Activated CD4-positive, alpha-beta memory T cell treated with anti-CD3 and anti-CD28 coated beads, Interleukin-2, amount 10 ng/mL, durations not matched to agents 7 days and 5 days (primary cell): ENCODE data around the gene GATAD2A. TPM values are rescaled to one million over a fixed set of nuclear protein-coding genes. Genes with fewer than 3 reads are reported as not detected.

ENCODE experiments used
- CTCF ChIA-PET: fragments of 350-600 bp; sonication (Branson Sonifier 250); formaldehyde crosslinking; loops from one replicate; lab custom pipeline; 2021; ENCODE audit warnings: antibody characterized with exemption, inconsistent platforms; lab: Charles Lee
- POLR2A ChIA-PET: fragments of 350-600 bp; sonication (Branson Sonifier 250); formaldehyde crosslinking; loops from one replicate; lab custom pipeline; 2021; ENCODE audit warnings: antibody characterized with exemption; lab: Charles Lee
- DNase-seq: peaks from one replicate; pipeline ENCODE4 v3.0.0-alpha.2; 2020
- H3K27ac Mint-ChIP-seq: one replicate; pipeline ENCODE4 v1.8.0; 2021; ENCODE audit warnings: mild to moderate bottlenecking, mixed read lengths
- H3K27me3 Mint-ChIP-seq: one replicate; pipeline ENCODE4 v1.8.0; 2021; ENCODE audit warnings: mixed read lengths
- H3K36me3 Mint-ChIP-seq: one replicate; pipeline ENCODE4 v1.8.0; 2021; ENCODE audit warnings: low read depth, mixed read lengths
- H3K4me1 Mint-ChIP-seq: one replicate; pipeline ENCODE4 v1.8.0; 2021; ENCODE audit warnings: mixed read lengths
- H3K4me3 Mint-ChIP-seq: one replicate; pipeline ENCODE4 v1.8.0; 2021; ENCODE audit warnings: mild to moderate bottlenecking, mixed read lengths
- H3K9me3 Mint-ChIP-seq: one replicate; pipeline ENCODE4 v1.8.0; 2021; ENCODE audit warnings: mixed read lengths
- total RNA-seq, 2 experiments: library from RNA; stranded (reverse); gene quantifications; one replicate each; pipeline ENCODE4 v1.2.3, GENCODE V29; 2021

GATAD2A gene
- total RNA-seq, 2 experiments from 2014 or later, result 109 to 113 TPM

DNA sequence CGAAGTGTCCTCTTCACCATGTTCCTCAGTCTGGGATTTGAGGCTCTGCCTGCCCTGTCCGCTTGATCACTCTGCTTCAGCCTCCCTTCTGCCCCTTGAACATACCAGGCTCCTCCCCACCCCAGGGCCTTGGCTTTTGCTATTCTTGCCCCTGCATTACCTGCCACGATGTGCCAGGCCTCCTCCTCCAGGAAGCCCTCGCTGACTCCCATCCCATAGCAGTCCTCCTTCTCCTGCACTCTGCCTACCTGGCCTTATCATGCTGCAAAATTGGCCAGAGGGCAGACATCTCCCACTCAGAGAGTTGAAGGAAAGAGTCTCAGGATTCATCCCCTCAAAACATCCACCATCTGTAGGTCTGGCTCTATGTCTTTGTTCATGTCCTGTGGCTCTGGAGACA is 125.4 kb downstream of the GATAD2A start:
- Mint-ChIP-seq H3K27me3 (no peaks in the 10 kb centered on the region), H3K9me3 (no peaks in the 10 kb centered on the region), H3K4me1 (peaks cover 7% of the 10 kb centered on the region), H3K27ac (no peak overlapping the region), H3K4me3 (no peak overlapping the region), H3K36me3 (peaks cover 23% of the 10 kb centered on the region)
- no peak for DNase-seq
- ChIA-PET CTCF (interaction anchor here (0.7 to 3.2 kb wide), 13 partner anchors 15 to 341 kb away, joined by 3 to 34 read pairs (median 7); partner anchors contain the start of genes GMIP, NDUFA13 and TSSK6), POLR2A (interaction anchor here (1.0 to 2.8 kb wide), 6 partner anchors 15 to 132 kb away, joined by 3 to 22 read pairs (median 8); partner anchors contain the start of genes ATP13A1, GMIP, NDUFA13 and TSSK6)

DNA sequence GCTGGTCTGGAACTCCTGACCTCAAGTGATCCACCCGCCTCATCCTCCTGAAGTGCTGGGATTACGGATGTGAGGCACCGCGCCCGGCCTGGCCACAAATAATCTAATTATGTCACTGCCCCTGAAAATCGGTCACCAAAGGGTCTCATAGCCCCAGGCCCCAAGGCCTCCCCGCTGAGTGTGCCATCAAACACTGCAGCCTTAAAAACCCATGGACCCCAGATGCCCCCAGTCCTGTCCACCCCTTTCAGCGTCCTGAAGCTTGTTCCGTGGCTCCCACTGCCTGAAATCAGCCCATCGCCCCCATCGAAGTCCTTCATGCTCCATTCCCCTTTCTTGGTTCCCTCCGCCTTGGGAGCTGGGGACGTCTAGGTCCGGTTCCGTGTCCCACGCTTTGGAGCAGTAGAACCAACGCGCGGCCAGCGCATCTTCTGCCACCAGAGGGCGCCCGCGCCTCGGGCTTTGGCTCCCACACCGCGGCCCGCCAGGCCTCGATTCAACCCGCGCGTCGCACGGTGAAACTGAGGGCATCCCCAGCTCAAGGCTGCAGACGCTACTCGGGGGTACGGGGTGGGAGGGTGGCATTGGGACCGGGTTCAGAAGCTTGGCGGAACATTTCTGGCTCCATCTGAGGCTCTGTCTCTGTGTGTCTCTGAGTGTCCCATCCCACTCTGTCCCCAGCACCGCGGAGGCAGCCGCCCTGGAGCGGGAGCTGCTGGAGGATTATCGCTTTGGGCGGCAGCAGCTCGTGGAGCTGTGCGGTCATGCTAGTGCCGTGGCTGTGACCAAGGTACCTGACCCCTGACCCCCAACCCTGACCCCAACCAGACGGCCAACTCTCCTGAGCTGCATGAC is 126.7 kb downstream of the GATAD2A start:
- H3K4me1 Mint-ChIP-seq, result peaks cover 9% of the 10 kb centered on the region
- ChIA-PET POLR2A (interaction anchor here (0.6 to 2.8 kb wide), 18 partner anchors 15 to 137 kb away, joined by 3 to 22 read pairs (median 4); partner anchors contain the start of genes ATP13A1, GMIP, NDUFA13 and PBX4), CTCF (interaction anchor here (0.5 to 3.2 kb wide), 35 partner anchors 9 to 427 kb away, joined by 3 to 34 read pairs (median 3); partner anchors contain the start of genes GMIP, NDUFA13, TSSK6 and ZNF101)
- no peak overlapping the region for H3K27ac Mint-ChIP-seq
- peak; percentile 86 for DNase-seq
- H3K36me3 Mint-ChIP-seq, result peaks cover 15% of the 10 kb centered on the region
- H3K27me3 Mint-ChIP-seq, result peaks cover 3% of the 10 kb centered on the region
- H3K4me3 Mint-ChIP-seq, result no peak overlapping the region
- H3K9me3 Mint-ChIP-seq, result no peaks in the 10 kb centered on the region

DNA sequence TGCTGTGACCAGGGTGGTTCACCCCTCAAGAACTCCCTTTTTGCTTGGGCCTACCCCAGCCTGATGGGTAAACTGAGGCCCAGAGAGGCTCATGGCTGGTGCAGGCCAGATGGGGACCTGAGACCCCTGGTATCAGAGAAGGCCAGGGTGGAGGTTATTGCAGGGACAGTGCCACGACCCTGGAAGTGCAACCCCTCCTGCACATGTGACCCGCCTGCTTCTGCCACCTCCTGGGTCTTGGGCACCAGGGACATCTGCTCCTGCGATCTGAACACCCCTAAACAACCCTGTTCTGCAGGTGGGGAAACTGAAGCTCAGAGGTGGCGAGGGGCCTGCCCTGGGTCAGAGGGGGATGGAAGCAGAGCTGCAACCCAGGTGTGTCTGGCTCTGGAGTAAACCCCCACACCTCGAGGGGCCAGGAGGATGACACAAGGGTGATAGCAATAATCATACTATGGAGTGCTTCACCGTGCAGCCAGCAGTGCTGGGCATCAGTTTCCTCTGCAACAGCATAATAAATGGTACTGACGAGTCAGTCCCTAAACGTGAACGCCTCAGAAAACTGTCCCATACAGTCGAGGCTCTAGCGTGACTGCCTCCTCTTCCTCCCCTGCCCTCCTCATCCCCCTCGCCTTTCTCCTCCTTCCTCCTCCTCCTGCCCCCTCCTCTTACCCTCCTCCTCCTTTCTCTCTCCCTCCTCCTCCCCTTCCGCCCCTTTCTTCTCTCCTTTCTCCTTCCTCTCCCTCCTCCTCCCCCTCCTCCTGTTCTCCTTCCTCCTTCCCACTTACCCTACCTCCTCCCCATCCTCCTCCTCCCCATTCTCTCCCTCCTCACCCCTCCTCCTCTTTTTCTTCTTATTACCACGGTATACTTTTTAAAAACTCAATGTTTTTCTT is 127.6 kb downstream of the GATAD2A start:
- H3K4me3 Mint-ChIP-seq, result no peak overlapping the region
- ChIA-PET POLR2A (interaction anchor here (0.6 to 2.8 kb wide), 17 partner anchors 14 to 304 kb away, joined by 3 to 22 read pairs (median 4); partner anchors contain the start of genes ATP13A1, GMIP, NDUFA13 and TSSK6), CTCF (interaction anchor here (0.5 to 3.2 kb wide), 27 partner anchors 8 to 426 kb away, joined by 3 to 34 read pairs (median 4); partner anchors contain the start of genes GMIP, NDUFA13, TSSK6 and ZNF101)
- DNase-seq, result no peak
- H3K4me1 Mint-ChIP-seq, result peaks cover 14% of the 10 kb centered on the region
- H3K27me3 Mint-ChIP-seq, result peaks cover 8% of the 10 kb centered on the region
- peaks cover 12% of the 10 kb centered on the region for H3K36me3 Mint-ChIP-seq
- H3K9me3 Mint-ChIP-seq, result no peaks in the 10 kb centered on the region
- no peak overlapping the region for H3K27ac Mint-ChIP-seq

DNA sequence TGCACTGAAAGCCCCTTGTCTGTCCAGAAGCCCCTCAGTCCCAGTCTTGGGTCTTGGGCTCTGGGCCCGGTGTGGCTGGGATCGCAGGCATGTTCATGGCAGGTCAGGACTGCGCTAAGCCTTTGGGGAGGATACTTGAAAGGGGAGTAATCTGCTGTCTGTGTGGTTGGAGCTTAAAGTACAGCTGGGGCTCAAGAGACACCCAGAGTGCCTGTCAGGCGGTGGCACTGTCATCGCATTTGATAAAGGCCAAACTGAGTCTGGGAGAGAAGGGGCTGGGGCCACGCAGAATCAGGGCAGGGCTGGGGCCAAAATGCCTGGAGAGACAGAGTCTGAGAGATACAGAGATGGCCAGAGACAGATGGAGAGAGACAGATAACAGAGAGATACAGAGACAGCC is 128.4 kb downstream of the GATAD2A start:
- H3K27me3 Mint-ChIP-seq, result peaks cover 13% of the 10 kb centered on the region
- H3K4me3 Mint-ChIP-seq, result no peak overlapping the region
- no peak overlapping the region for H3K27ac Mint-ChIP-seq
- DNase-seq, result no peak
- ChIA-PET CTCF (interaction anchor here (3.0 kb wide), 1 partner anchor 57 kb away, joined by 11 read pairs; no protein-coding TSS in a partner anchor), POLR2A (interaction anchor here (0.6 to 2.8 kb wide), 3 partner anchors 110 to 304 kb away, joined by 3 to 19 read pairs (median 3); partner anchors contain the start of genes ATP13A1 and GMIP)
- peaks cover 11% of the 10 kb centered on the region for H3K36me3 Mint-ChIP-seq
- peaks cover 19% of the 10 kb centered on the region for H3K4me1 Mint-ChIP-seq
- no peaks in the 10 kb centered on the region for H3K9me3 Mint-ChIP-seq

DNA sequence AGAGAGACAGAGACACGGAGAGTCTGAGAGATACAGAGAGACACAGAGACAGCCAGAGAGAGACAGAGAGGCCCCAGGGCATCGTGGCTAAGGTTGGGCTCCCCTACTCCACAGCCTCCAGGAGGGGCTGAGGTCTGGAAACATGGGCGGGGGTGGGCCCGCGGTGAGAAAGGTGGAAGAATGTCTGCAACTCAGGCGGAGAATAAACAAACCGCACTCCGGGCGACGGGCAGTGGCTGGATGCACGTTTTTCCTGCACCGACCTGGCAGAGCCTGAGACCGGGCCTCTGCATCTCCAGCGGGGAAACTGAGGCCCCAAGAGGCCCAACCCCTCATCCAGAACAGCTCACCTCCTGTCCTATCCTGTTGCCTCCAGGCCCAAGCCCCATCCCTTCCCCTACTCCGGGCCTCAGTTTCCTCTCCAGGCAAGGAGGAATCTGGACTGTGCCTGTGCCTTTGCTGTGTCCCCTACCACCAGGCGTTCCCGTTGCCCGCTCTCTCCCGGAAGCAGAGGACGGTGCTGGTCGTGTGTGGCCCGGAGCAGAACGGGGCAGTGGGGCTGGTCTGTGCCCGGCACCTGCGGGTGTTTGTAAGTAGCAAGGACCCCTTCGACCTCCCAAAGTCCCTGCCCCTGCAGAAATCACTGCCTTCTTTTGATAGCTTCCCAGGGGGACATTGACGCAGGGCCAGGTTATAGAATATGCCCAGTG is 129.2 kb downstream of the GATAD2A start:
- Mint-ChIP-seq H3K27ac (no peak overlapping the region), H3K4me3 (no peak overlapping the region), H3K9me3 (no peaks in the 10 kb centered on the region), H3K27me3 (peaks cover 18% of the 10 kb centered on the region), H3K36me3 (peaks cover 8% of the 10 kb centered on the region), H3K4me1 (peaks cover 21% of the 10 kb centered on the region)
- DNase-seq, result no peak
- ChIA-PET CTCF (interaction anchor here (1.1 to 1.2 kb wide), 2 partner anchors 19 to 109 kb away, joined by 4 to 5 read pairs; partner anchors contain the start of gene GMIP), POLR2A (interaction anchor here (0.8 to 1.0 kb wide), 2 partner anchors 85 to 109 kb away, joined by 3 read pairs; partner anchors contain the start of gene GMIP)

DNA sequence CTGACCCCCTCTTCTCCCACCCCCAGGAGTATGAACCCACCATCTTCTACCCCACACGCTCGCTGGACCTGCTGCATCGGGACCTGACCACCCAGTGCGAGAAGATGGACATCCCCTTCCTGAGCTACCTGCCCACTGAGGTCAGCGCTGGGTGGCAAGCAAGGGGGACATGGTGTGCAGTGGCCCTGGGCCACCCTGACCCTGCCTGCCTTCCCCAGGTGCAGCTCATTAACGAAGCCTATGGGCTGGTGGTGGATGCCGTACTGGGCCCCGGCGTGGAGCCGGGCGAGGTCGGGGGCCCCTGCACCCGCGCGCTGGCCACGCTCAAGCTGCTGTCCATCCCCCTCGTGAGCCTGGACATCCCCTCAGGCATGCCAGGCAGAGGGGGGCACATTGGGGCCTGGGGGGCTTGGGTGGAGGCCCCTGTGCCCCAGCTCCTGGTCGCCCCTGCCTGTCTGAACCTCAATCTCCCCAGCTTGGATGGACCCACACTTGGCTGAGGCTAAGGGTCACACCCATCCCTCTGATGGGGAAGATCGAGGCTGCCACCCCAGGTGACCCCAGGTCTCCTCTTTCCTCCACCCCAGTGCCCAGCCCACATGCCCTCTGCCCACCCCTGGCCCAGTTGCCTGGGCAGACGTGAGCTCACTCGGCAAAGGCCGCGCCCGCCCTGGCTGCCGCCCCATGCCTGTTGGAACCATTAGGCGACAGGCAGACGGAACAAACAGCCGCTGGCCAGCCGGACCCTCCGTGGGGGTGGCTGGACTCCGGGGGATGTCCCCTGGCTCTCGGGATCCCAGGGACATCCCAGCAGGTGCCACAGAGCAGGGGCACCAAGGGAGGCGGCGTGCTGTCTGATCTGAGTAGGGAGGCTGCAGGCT is 130.1 kb downstream of the GATAD2A start:
- Mint-ChIP-seq H3K27ac (peak overlapping the region; percentile 40), H3K36me3 (peaks cover 8% of the 10 kb centered on the region)
- POLR2A ChIA-PET, result interaction anchor here (0.8 to 1.0 kb wide), 2 partner anchors 84 to 108 kb away, joined by 3 read pairs; partner anchors contain the start of gene GMIP

DNA sequence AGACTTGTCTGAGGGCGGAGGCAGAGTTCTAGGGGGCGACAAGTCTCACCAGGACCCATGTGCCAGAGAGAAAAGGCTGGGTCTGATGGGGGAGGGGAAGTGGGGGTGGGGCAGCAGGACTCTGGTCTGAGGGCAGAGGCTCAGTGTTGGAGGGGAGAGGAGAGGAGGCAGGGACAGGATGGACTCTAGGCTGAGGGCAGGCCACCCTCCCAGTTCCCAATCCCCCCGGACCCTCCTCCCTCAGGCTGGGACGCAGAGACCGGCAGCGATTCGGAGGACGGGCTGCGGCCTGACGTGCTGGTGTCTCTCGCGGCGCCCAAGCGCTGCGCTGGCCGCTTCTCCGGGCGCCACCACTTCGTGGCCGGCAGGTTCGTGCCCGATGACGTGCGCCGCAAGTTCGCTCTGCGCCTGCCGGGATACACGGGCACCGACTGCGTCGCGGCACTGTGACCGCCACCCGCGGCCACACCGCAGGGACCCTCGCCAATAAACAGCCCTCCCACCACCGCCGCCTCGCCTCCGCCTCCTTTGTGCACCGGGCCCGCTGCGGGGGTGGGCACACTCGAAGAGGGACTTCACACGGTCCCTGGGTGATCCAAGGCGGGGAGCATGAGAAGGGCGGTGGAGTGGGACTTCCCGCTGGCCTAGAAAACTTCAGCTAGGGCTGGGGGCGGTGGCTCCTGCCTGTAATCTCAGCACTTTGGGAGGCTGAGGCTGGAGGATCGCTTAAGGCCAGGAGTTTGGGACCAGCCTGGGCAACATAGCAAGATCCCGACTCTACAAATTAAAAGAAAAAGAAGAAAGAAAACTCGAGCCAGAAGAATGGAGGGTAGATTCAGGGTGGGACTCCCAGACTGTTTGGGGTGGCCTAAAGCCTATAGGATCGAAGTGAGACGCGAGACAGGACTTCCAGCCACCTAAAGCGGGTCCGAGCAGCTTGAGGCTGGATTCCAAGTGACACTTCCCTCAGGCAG is 131.9 kb downstream of the GATAD2A start:
- Mint-ChIP-seq H3K4me1 (peaks cover 29% of the 10 kb centered on the region), H3K4me3 (no peak overlapping the region), H3K27me3 (peaks cover 22% of the 10 kb centered on the region), H3K27ac (no peak overlapping the region), H3K36me3 (peaks cover 4% of the 10 kb centered on the region), H3K9me3 (no peaks in the 10 kb centered on the region)
- ChIA-PET CTCF (interaction anchor here (1.3 kb wide), 1 partner anchor 107 kb away, joined by 4 read pairs; the partner anchor contains the start of gene GMIP), POLR2A (no interaction called here)
- DNase-seq, result no peak

More for the DNA sequence above, 130.1 kb downstream of the GATAD2A start:
- CTCF ChIA-PET, result interaction anchor here (1.1 to 1.2 kb wide), 2 partner anchors 18 to 108 kb away, joined by 4 to 5 read pairs; partner anchors contain the start of gene GMIP
- Mint-ChIP-seq H3K4me3 (no peak overlapping the region), H3K4me1 (peaks cover 22% of the 10 kb centered on the region), H3K9me3 (no peaks in the 10 kb centered on the region), H3K27me3 (peaks cover 19% of the 10 kb centered on the region)
- no peak for DNase-seq

DNA sequence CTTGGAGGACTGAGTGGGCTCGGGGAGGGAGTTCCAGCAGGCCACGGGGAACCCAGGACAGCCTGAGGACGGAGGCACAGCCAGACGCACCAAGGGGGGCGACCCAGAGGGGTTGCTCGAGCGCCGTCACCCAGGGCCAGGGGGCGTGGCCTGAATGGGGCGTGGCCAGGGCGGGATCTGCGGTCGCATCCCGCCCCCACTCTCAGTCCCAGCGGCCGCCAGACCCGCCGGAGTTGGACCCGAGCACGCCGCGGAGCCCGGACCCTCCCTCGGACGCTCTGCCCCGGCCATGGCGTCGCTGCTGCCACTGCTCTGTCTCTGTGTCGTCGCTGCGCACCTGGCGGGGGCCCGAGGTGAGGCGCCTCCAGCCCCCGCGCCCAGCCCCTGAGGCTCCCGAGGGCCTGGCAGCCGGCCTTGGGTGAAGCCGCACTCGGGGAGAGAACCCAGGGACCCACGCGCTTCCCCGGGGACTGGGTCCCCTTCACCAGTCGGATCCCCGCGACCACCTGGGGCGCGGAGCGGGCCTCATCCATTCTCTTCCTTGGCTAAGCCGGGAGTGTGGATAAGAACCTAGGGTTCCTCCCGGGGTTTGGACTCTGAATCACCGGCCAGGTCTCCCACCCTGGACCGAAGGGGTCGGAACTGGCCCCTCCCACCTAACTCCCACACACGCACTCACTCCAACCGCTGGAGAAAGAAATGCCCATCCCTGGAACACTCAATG is 132.7 kb downstream of the GATAD2A start, which contains the start of gene CILP2:
Gene CILP2, plus strand, starts transcription at position 205 of the 724 bp plus-strand sequence. Its CDS starts 85 bp downstream, at position 290.
- ChIA-PET POLR2A (interaction anchor here (0.9 to 1.4 kb wide), 2 partner anchors 10 to 91 kb away, joined by 3 read pairs; no protein-coding TSS in a partner anchor), CTCF (interaction anchor here (1.2 to 1.3 kb wide), 2 partner anchors 16 to 106 kb away, joined by 4 to 8 read pairs; partner anchors contain the start of gene GMIP)
- peaks cover 4% of the 10 kb centered on the region for H3K36me3 Mint-ChIP-seq
- DNase-seq, result no peak
- no peak within 1 kb of the TSS for H3K4me3 Mint-ChIP-seq
- peaks cover 27% of the 10 kb centered on the region for H3K4me1 Mint-ChIP-seq
- H3K27ac Mint-ChIP-seq, result no peak within 1 kb of the TSS
- H3K9me3 Mint-ChIP-seq, result no peaks in the 10 kb centered on the region
- peaks cover 22% of the 10 kb centered on the region for H3K27me3 Mint-ChIP-seq

DNA sequence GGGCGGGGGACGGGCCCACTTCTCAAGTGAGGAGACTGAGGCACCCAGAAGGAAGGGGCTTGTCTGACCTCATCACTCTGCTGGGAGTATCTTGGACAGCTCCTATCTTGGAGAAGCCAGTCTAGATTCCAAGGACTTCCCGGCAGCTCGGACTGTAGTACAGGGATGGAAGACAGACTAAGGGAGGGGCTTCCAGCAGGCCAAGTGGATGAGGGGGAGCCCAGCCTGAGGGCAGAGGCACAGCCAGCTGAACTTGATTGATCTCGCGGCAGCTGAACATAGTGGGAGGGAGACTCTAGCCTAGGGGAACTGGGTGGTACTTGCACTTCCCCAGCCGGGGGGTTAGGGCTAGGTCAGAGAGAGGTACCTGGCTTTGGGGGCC is 133.3 kb downstream of the GATAD2A start:
- peaks cover 4% of the 10 kb centered on the region for H3K36me3 Mint-ChIP-seq
- H3K4me1 Mint-ChIP-seq, result peaks cover 27% of the 10 kb centered on the region
- H3K27ac Mint-ChIP-seq, result no peak overlapping the region
- no peak overlapping the region for H3K4me3 Mint-ChIP-seq
- H3K9me3 Mint-ChIP-seq, result no peaks in the 10 kb centered on the region
- H3K27me3 Mint-ChIP-seq, result peaks cover 22% of the 10 kb centered on the region
- CTCF ChIA-PET, result interaction anchor here (0.6 to 1.2 kb wide), 2 partner anchors 15 to 435 kb away, joined by 3 to 8 read pairs; no protein-coding TSS in a partner anchor
- DNase-seq, result no peak
- POLR2A ChIA-PET, result interaction anchor here (0.9 to 1.4 kb wide), 2 partner anchors 9 to 90 kb away, joined by 3 read pairs; no protein-coding TSS in a partner anchor
